Thyroid gland (tissue), 4 donors: ENCODE measurements around the gene CASS4.

Experiments
- POLR2A ChIP-seq, 2 donors: fragments of 450-650 bp; IDR thresholded peaks; one replicate each; pipeline ENCODE4 v1.6.1; 2017; ENCODE audit warnings: antibody characterized with exemption in 2 of 2, mild to moderate bottlenecking in 2 of 2, moderate library complexity in 1 of 2
- TF ChIP-seq, protein P1 (sequence below), 6 experiments: fragments of 200-600 bp in 3 of 6; fragments of 450-650 bp in 3 of 6; sonication (generic) in 3 of 6; IDR thresholded peaks; one replicate each; pipeline ENCODE4 v1.5.1; 2016 to 2019; ENCODE audit warnings: antibody characterized with exemption in 6 of 6, mild to moderate bottlenecking in 2 of 6, inconsistent platforms in 1 of 6, moderate library complexity in 1 of 6

GRCh38 chr20:56424931-56425330 is 12.9 kb downstream of the CASS4 start:
- TF ChIP-seq, protein P1, sequence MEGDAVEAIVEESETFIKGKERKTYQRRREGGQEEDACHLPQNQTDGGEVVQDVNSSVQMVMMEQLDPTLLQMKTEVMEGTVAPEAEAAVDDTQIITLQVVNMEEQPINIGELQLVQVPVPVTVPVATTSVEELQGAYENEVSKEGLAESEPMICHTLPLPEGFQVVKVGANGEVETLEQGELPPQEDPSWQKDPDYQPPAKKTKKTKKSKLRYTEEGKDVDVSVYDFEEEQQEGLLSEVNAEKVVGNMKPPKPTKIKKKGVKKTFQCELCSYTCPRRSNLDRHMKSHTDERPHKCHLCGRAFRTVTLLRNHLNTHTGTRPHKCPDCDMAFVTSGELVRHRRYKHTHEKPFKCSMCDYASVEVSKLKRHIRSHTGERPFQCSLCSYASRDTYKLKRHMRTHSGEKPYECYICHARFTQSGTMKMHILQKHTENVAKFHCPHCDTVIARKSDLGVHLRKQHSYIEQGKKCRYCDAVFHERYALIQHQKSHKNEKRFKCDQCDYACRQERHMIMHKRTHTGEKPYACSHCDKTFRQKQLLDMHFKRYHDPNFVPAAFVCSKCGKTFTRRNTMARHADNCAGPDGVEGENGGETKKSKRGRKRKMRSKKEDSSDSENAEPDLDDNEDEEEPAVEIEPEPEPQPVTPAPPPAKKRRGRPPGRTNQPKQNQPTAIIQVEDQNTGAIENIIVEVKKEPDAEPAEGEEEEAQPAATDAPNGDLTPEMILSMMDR (IDR thresholded peaks at IDR 0.05): no peak
- TF ChIP-seq POLR2A (IDR thresholded peaks at IDR 0.05): no peak
